ENCODE data around the gene KRTAP6-2. TPM values are rescaled to one million over a fixed set of nuclear protein-coding genes. Genes with fewer than 3 reads are reported as not detected.

The KRTAP6-2 gene
- total RNA-seq, 1 donor from 2014 or later: not detected

DNA sequence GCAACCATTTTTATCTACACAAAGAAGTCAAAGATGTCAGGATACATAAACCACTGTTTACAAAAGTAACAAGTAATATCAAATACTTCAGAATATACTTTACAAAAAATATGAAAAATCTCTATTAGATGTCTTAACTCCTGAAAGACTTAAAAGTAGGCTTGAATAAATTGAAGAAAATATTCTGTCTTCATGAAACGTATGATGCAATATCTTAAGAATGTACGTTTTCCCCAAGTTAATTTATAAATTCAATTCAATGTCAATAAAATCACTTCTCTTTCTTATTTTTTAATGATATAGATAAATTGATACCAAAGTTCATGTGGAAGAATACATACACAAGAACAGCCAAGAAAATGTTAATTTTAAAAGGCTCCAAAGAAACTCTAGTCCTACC is 43.6 kb downstream of the KRTAP6-2 start:
- TF ChIP-seq, protein P1, sequence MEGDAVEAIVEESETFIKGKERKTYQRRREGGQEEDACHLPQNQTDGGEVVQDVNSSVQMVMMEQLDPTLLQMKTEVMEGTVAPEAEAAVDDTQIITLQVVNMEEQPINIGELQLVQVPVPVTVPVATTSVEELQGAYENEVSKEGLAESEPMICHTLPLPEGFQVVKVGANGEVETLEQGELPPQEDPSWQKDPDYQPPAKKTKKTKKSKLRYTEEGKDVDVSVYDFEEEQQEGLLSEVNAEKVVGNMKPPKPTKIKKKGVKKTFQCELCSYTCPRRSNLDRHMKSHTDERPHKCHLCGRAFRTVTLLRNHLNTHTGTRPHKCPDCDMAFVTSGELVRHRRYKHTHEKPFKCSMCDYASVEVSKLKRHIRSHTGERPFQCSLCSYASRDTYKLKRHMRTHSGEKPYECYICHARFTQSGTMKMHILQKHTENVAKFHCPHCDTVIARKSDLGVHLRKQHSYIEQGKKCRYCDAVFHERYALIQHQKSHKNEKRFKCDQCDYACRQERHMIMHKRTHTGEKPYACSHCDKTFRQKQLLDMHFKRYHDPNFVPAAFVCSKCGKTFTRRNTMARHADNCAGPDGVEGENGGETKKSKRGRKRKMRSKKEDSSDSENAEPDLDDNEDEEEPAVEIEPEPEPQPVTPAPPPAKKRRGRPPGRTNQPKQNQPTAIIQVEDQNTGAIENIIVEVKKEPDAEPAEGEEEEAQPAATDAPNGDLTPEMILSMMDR (conservative IDR thresholded peaks at IDR 0.05; ENCODE audit: low read depth, low read length): no peak
- no peak for DNase-seq (ENCODE audit: low read depth)
- no peak overlapping the region for H3K4me3 ChIP-seq (ENCODE audit: low read depth, low read length)

DNA sequence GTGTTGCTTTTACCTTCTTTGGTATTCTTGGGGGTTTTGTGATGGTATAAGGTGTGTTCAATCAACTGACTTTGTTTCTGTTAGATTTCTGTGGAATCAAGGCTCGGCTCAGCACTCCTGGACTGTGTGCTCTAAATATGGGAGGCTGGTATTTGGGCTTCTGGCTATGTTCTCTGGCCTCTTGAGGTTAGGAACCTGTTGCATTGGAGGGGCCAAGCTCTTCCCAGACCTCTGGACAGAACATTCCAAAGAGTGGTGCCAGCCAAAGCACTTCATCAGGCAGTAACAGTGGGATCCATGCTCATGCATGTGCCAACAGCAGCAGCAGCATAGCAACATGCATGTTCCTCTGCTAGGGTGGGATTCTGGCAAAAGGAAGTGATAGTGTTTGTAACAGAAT is 45.9 kb downstream of the KRTAP6-2 start:
- DNase-seq (ENCODE audit: low read depth): no peak
- TF ChIP-seq, protein P1 (conservative IDR thresholded peaks at IDR 0.05; ENCODE audit: low read depth, low read length): no peak
- no peak overlapping the region for H3K4me3 ChIP-seq (ENCODE audit: low read depth, low read length)

Other genes with a start within 250 kb of the KRTAP6-2 start
- gene KRTAP13-2, start 226.6 kb downstream of the KRTAP6-2 start, total RNA-seq: not detected in 2 replicates
- not detected in 2 replicates for gene KRTAP13-1, start 202.9 kb downstream of the KRTAP6-2 start, total RNA-seq
- gene KRTAP13-3, start 173.0 kb downstream of the KRTAP6-2 start, total RNA-seq: not detected in 2 replicates
- not detected in 2 replicates for gene KRTAP13-4, start 168.7 kb downstream of the KRTAP6-2 start, total RNA-seq
- not detected in 2 replicates for gene KRTAP15-1, start 158.6 kb downstream of the KRTAP6-2 start, total RNA-seq
- gene KRTAP19-1, start 118.5 kb downstream of the KRTAP6-2 start, total RNA-seq: not detected in 2 replicates
- not detected in 2 replicates for gene KRTAP19-2, start 111.5 kb downstream of the KRTAP6-2 start, total RNA-seq
- gene KRTAP19-3, start 106.9 kb downstream of the KRTAP6-2 start, total RNA-seq: not detected in 2 replicates
- gene KRTAP19-4, start 101.7 kb downstream of the KRTAP6-2 start, total RNA-seq: not detected in 2 replicates
- not detected in 2 replicates for gene KRTAP19-5, start 96.8 kb downstream of the KRTAP6-2 start, total RNA-seq
- gene KRTAP19-6, start 57.0 kb downstream of the KRTAP6-2 start, total RNA-seq: not detected in 2 replicates
- gene KRTAP19-7, start 37.6 kb downstream of the KRTAP6-2 start, total RNA-seq: not detected in 2 replicates
- gene KRTAP22-2, start 8.5 kb downstream of the KRTAP6-2 start, total RNA-seq: not detected in 2 replicates
- not detected in 2 replicates for gene KRTAP6-3, start 6.5 kb downstream of the KRTAP6-2 start, total RNA-seq
- not detected in 2 replicates for gene KRTAP22-1, start 2.2 kb upstream of the KRTAP6-2 start, total RNA-seq
- not detected in 2 replicates for gene KRTAP6-1, start 15.0 kb upstream of the KRTAP6-2 start, total RNA-seq
- gene KRTAP20-1, start 17.5 kb upstream of the KRTAP6-2 start, total RNA-seq: not detected in 2 replicates
- not detected in 2 replicates for gene KRTAP20-4, start 21.7 kb upstream of the KRTAP6-2 start, total RNA-seq
- gene KRTAP20-2, start 36.3 kb upstream of the KRTAP6-2 start, total RNA-seq: not detected in 2 replicates
- gene KRTAP20-3, start 44.0 kb upstream of the KRTAP6-2 start, total RNA-seq: not detected in 2 replicates
- not detected in 2 replicates for gene KRTAP21-3, start 119.9 kb upstream of the KRTAP6-2 start, total RNA-seq
- gene KRTAP21-2, start 148.4 kb upstream of the KRTAP6-2 start, total RNA-seq: not detected in 2 replicates
- gene KRTAP21-1, start 156.5 kb upstream of the KRTAP6-2 start, total RNA-seq: not detected in 2 replicates
- not detected in 2 replicates for gene KRTAP8-1, start 214.4 kb upstream of the KRTAP6-2 start, total RNA-seq
- not detected in 2 replicates for gene KRTAP7-1, start 230.9 kb upstream of the KRTAP6-2 start, total RNA-seq